Stimulated activated CD4-positive, alpha-beta T cell treated with anti-CD3 and anti-CD28 coated beads, TNF-alpha, amount 100 ng/mL, for 1 hour (primary cell): ENCODE data around the gene PCGF3.
"Not testable (repeated sequence)": the region's sequence is repeated elsewhere in the genome, so short reads cannot be mapped to it uniquely, and the experiment has no call there.

ENCODE experiments used
- DNase-seq, 3 donors: peaks; one replicate each; pipeline ENCODE4 v3.0.0-alpha.2; 2020; ENCODE audit warnings: low read depth in 3 of 3, low spot score in 1 of 3

PCGF3 gene

GRCh38 chr4:682490-683172 lies 23.0 kb upstream of the PCGF3 start:
- no peak for DNase-seq

- DNase-seq, result no peak
These were observed 22.3 kb upstream of the PCGF3 start for GRCh38 chr4:683247-683897.

GRCh38 chr4:683982-684622 lies 21.5 kb upstream of the PCGF3 start:
- no peak for DNase-seq

- no peak for DNase-seq
These were observed 20.9 kb upstream of the PCGF3 start for GRCh38 chr4:684623-685327.

GRCh38 chr4:685679-686412 lies 19.8 kb upstream of the PCGF3 start:
- DNase-seq, result no peak

- DNase-seq, result no peak
These were observed 19.1 kb upstream of the PCGF3 start for GRCh38 chr4:686413-687040.

GRCh38 chr4:687048-687970 lies 18.3 kb upstream of the PCGF3 start:
- no peak for DNase-seq

GRCh38 chr4:687971-688853 lies 17.4 kb upstream of the PCGF3 start:
- DNase-seq, result no peak

GRCh38 chr4:688854-689681 lies 16.6 kb upstream of the PCGF3 start, which contains the start of gene SLC49A3:
SLC49A3 (minus strand) TSS chr4:689151; CDS start chr4:689127, 24 bp downstream.
- no peak for DNase-seq

GRCh38 chr4:689723-690122 lies 15.9 kb upstream of the PCGF3 start:
- no peak for DNase-seq

GRCh38 chr4:692771-693554 lies 12.7 kb upstream of the PCGF3 start:
- DNase-seq, result no peak

GRCh38 chr4:694341-694940 lies 11.2 kb upstream of the PCGF3 start:
- not testable (repeated sequence) for DNase-seq

GRCh38 chr4:699816-700580 lies 5.6 kb upstream of the PCGF3 start:
- DNase-seq, result no peak

GRCh38 chr4:700587-701264 lies 4.9 kb upstream of the PCGF3 start:
- no peak for DNase-seq

GRCh38 chr4:702618-703048 lies 3.0 kb upstream of the PCGF3 start:
- DNase-seq, result no peak
